GM21381 (cell line): Measurements from ENCODE around the gene GPR68.
"Not testable (repeated sequence)": the region's sequence is repeated elsewhere in the genome, so short reads cannot be mapped to it uniquely, and the experiment has no call there.

ENCODE experiments used
- ATAC-seq: cut with Tn5 transposase; IDR thresholded peaks from one replicate; pipeline ENCODE4 v1.9.1; 2021; ENCODE audit warnings: mild to moderate bottlenecking, moderate library complexity; ENCODE audit not compliant: unreplicated experiment

The GPR68 gene

DNA sequence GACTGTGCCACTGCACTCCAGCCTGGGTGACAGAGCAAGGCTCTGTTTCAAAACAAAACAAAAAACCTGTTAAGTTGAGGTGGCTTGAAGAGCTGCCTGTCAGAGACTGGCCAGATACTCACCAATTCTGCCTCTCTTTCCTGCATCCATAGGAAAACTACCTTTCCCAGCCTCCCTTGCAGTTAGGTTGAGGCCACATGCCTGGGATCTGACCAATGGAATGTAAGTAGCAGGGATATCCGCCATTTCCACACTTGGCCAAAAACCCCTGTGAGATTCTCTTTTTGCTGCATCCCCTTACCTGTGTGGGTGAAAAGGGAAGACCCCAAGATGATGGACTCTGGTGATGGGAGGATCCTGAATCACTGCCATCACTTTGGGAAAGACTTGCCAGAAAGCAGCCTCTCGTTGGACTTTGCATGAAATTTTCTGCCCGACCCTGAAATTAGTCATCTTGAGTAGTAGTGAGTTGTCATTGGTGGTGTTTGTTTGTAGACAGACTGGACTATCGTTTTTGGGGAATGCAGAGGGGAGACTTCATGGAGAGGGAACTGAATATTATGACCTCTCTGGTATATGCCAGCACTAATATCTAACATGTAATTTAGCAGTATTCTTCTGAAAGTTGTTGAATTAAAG, 14.0 kb downstream of the GPR68 start:
- ATAC-seq = no peak

DNA sequence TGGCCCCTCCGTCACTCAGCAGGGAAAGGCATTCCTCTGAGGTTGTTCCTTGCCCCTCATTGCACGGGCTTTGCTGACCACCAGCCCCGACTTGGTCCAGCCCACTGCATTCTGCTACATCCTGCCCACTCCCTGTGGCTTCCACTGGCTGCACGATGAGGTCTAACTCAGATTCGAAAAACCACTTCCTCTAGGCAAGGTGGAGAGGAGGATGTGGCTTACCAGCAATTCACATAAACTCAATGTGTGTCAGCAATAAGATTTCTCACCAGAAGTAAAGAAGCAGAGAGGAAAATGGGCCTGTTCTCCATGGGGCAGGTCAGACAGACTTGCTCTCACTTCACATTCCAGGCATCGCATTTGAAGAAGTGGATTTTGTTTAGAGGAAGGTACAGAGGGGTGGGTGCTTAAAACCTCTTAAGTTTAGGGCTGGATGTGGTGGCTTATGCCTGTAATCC, 14.7 kb downstream of the GPR68 start:
- ATAC-seq = peak; percentile 65

DNA sequence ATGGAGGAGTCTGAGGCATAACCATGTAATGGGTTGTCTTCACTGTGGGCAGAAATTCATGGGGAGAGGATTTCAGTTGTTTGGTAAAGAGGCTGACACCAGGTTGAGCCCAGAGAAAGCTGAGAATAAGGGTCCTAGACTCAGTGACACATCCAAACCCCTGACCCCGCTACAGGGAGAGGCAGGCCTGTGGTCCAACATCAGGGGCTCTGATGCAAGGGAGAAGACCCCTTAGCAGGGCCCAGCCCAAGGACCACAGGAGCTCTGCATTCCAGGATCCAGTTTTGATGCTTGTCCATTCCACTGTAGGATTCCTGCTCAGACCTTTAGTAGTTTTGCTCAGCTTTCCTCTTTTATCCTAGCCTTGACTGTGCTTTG, 15.5 kb downstream of the GPR68 start:
- ATAC-seq = no peak

DNA sequence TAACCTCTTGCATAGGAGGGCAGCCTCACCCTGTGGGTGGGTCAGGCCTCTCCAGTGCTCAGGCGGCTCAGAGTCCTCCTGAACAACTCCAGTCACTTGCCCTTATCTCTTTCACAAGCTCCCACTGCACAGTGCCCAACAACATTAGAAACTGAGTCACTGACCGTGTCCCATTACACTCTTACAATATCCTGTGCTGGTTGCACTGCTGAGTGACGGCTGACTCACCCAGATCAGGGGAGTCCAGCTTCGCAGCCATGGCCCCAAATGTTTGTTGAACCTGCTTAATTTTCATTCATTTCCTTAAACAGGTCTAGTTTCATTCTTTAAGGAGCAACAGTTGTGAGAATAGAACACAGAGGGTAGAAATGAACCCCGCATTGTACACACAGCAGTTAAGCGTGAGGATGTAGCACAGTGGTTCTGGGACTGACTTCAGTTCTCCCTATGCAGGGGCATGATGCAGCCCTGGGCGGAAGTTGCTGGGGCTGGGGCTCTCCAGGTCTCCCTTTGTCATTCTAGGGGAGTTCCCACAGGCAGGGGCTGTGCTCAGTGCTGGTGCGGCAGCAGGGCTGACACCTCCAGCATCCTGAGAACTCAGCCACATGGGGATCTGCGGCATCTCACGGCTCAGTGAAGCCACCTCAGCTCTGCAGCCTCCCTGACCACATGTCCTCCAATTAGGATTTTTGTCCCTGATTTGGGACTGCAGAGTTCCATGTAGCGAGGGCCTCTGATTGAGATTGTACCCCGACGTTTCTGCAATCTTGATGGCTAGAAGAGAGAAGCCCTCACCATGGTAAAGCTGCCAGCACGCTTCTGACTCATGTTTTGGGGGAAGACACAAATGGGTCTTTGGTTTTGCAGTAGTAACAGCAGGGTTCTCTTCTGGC, 16.1 kb downstream of the GPR68 start:
- ATAC-seq = peak; percentile 80

DNA sequence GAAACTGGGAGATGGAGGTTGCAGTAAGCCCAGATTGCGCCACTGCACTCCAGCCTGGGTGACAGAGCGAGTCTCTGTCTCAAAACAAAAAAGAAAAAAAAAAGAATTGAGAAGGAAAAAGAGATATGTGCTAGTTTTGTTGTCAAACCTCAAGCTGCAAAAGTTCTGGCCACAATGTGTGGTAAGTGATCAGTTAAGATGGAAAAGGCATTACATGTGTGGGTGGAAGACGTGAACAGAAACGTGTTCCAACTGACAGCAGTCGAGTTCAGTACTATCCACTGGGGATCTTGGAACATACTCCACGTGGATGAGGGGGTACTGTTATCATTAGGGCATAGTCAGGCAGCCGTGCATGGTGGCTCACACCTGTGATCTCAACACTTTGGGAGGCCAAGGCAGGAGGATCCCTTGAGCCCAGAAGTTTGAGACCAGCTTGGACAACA, 17.3 kb downstream of the GPR68 start:
- no peak for ATAC-seq

DNA sequence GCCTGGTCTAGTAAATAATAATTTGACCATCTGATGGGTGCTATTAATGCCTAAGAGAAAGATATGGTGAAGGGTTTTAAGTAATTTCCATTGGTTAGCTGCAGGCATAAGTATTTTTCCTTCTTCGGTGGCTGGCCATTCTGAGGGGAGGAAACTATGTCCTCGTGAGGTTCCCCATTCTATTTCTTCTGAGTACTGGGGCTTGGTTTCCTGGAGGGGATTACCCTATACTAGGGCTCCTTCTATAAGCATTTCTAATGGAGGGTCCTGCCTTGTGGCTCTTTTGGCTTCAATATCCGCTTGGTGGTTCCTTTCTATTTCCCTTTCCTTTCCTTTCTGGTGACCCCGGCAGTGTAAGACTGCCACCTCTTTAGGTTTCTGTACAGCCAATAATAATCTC, 18.1 kb downstream of the GPR68 start:
- ATAC-seq = not testable (repeated sequence)

DNA sequence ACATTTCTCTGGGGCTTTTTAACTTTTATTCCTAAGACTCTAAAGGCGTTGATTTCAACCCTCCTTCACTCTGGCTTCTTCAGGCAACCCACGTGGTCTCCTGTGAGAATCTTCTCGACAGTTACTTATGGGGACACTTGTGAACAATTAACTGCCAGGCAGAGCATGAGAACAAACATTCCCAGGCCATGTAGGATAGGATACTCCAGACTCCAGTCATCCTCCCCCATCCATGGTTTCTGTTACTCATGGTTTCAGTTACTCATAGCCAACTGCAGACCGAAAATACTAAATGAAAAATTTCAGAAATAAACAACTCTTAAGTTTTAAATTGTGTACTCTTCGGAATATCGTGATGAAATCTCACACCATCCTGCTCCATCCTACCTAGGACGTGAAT, 19.5 kb downstream of the GPR68 start:
- ATAC-seq = no peak

DNA sequence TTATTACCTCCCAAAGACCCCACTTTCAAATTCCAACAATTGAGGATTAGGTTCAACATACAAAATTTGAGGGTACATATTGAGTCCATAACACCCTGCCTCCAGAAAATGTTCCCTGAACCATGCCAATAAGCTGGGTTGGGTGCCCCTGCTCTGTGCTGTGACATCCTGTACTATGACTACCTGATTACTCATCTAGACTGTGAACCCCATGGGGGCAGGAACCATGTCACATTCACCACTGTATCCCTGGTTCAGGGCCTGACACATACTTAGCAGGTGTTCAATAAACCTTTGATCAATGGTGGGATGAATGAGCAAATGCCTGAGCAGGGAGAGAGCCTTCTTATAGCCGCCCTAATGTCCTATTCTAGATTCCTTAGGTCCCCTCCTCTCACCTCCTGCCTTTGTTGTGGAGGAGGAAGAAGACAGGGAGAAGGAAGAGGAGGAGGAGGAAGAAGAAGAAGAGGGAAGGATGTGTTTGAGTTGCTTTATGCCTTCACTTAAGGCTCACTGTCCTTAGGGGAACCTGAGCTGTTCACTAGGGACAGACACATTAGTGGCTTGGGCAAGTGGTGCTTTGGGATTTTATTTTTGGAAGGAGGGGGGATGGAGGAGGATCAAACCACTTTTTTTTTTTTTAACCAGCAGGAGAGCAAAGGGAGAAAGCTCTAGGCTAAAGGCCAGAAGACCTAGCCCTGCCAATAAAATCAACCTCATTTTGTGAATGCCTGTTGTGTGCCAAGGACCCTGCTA, 21.3 kb downstream of the GPR68 start:
- no peak for ATAC-seq

DNA sequence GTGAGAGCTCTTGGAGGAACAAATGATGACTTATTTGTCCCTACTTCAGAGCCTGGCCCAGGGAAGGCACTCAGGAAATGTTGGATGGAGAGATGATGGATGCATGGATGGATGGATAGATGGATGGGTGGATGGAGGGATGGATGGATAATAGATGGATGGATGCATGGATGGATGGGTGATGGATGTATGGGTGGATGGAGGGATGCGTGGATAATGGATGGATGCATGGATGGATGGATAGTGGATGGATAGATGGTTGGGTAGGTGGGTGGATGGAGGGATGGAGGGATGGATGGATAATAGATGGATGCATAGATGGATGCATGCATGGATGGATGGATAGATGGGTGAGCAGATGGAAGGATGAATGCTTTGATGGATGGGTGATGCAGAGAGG, 23.2 kb downstream of the GPR68 start:
- ATAC-seq = no peak

DNA sequence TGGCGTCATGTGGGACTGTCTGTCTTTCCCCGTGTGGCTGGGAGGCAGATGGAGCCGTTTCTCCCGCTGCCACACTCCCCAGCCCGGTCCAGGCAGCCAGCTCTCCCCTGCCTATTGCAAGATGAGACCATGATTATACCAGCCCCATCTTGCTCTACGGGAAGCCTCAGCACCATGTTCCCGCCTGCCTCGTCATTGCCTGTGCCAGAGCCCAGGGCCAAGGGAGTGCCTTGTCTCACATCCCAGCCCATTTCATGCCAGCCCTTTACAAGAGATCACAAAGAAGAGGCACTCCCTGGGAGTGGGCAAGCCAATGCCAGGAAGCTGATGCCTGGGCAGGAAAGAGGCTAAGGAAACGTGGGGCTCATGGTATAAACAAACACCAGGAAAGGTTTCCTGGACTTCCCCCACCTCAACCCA, 23.9 kb downstream of the GPR68 start:
- ATAC-seq = no peak

DNA sequence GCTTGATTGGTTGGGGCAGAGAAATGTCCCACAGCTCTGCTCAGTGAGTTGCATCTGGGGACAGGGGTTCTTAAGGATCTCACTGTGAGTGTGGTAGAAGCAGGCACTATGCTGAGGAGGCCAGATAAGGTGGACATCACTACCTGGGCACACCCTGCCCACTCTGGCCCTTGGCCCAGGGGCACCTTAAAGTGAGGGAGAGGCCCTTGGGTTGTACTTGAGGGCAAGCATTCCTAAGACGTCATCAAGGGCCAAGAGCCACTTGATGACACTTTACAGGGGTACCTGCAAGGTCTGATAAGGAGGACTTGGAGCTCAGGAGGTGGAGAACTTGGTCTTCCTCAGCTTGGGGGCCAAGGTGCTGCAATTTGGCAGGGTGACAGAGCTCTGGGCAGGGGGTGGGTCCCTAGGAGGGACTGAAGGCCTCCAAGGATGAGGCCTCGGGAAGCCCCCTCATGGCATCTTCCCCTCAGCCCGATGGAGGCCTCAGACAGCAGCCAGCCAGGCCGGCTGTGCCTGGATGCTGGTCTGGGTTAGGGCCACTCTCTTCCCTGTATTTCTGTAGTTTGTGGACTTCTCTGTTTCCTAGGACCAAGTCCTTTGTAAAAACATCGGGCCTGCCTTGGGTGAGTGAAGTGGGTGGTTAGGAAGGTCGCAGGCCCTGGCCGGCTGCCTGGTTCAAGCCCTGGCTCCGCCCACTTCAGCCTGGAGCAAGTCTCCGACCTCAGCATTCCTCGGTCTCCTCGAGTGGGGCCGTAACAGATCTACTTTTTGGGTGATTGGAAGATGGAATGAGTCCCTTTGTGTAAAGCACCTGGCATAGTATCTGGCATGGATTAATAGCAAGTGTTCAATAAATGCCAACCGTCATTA, 24.8 kb downstream of the GPR68 start:
- no peak for ATAC-seq

DNA sequence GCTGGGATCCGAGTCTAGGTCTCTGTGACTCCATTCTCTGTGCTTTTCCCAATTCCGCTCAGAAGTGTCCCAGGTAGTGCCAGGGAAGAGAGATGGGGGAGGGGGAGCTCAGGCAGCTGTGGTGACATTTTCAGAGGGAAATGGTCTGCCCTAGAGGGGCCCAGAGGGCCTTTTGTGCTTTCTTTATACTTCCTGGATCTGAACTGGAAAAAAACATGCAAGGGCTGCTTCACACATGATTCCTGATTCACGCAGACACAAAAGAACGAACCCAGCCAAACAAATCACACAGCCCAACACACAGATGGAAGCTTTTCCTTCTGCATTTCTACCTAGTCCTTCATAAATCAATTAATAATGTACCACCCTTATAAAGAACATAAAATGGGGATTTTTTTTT, 26.5 kb downstream of the GPR68 start:
- ATAC-seq = no peak

DNA sequence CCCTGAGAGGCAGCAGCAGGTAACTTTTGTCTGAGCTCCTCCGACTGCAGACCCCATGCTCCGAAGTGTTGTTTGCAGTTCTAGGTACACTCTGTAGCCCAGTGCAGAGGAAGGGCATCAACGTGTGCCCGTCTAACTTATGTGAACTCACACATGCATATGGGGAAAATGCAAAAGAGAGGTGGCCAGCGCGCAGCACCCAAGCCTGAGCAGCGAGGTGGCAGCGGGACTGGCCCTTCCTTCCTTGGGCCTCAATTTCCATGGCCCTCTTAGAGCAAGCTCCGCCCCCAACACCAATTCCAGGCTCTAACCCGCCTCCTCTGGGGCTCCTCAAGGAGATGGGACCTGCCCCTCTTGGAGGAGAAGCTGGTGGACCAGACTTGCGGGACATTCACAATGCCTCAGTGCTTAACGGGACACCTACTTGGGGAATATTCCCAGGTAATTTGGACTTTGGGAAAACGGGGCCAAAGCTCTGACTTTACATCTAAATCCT, 27.7 kb downstream of the GPR68 start:
- no peak for ATAC-seq

DNA sequence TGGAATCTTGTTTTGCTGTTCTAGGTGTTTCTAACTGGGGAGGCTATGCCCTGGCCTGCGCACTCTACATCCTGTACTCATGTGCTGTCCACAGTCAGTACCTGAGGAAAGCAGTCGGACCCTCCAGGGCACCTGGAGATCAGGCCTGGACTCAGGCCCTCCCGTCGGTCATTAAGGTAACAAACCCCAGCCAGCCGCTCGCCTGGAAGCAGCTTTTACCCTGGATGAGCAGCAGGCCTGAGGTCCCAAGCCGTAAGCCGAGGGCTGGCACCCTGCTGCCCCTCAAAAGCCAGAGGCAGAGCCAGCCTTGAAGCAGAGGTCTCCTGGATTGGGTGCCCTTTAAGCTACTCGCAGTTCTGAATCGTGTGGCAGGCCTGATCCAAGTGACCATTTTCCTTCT, 29.1 kb downstream of the GPR68 start:
- no peak for ATAC-seq

DNA sequence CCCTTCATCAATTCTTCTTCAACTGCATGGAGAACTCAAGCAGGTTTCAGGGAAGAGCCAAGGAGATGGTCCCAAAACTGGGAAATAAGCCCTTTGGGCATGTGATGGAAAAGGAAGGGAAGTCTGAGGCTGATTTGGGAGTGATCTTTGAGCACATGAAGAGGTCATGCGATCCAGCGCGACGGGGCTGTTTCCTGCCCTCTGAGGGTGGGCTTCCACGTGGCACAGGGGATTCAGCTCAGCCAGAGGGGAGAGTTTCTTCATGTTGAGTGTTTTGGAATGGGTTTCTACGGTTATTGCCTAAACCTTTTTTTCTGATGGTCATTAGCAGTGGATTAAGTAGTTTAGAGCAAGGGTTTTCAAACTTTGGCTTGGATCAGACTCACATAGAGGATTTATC, 30.2 kb downstream of the GPR68 start:
- ATAC-seq = no peak

DNA sequence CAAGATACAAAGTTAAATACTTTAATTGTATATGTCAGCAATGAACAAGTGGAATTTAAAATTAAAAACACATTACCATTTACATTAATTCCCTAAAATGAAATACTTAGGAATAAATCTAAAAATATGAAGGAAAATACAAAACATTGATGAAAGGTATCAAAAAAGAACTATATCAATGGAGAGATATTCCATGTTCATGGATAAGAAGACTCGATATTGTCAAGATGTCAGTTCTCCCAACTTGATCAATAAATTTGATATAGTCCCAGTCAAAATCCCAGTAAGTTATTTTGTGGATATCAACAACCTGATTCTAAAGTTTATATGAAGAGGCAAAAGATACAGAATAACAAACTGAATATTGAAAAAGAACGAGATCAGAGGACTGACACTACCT, 33.5 kb downstream of the GPR68 start:
- no peak for ATAC-seq

DNA sequence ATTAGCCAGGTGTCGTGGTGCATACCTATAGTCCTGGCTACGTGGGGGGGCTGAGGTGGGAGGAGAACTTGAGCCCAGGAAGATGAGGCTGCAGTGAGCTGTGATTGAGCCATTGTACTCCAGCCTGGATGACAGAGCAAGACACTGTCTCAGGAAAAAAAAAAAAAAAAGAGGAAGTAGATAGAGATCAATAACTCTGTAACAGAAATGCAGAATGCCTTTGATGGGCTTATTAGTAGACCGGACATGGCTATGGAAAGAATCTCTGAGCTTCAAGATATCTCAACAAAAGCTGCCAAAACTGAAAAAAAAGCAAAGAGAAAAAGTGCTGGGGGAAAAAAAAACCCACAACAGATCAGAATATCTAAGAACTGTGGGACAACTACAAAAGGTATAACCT, 37.5 kb downstream of the GPR68 start:
- no peak for ATAC-seq

DNA sequence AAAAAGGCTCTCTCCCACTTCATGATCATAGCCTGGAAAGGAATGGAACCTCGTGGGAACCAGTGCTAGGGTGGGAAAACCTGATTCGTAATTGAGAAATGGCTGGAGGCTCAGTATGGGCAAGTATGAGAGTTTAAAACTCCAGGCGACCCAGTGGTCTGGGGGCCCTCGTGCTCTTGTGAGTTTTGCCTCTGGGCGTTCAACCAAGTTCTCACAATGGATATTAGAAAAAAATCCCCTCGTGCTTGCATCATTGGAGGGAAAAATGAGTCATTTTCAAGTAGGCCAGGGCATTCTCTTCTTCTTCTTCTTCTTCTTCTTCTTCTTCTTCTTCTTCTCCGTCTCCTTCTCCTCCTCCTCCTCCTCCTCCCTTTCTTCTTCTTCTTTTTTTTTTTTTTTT, 39.0 kb downstream of the GPR68 start:
- ATAC-seq = no peak

DNA sequence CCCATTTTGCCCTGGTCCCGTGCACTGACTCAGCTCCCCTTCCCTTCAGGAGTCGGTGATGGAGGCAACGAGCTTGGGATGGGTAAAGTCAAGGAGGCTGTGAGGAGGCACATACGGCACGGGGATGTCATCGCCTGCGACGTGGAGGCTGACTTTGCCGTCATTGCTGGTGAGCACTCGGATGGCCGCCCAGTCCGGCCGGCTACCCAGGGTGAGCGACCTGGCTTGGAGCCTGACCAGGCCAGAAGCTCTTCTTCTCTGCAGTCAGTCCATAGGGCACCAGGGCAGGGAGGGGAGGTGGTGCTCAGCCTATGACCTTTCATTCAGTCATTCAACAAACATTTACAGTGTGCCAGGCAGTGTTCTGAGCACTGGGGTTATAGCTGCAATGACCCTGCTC, 39.8 kb downstream of the GPR68 start:
- no peak for ATAC-seq

DNA sequence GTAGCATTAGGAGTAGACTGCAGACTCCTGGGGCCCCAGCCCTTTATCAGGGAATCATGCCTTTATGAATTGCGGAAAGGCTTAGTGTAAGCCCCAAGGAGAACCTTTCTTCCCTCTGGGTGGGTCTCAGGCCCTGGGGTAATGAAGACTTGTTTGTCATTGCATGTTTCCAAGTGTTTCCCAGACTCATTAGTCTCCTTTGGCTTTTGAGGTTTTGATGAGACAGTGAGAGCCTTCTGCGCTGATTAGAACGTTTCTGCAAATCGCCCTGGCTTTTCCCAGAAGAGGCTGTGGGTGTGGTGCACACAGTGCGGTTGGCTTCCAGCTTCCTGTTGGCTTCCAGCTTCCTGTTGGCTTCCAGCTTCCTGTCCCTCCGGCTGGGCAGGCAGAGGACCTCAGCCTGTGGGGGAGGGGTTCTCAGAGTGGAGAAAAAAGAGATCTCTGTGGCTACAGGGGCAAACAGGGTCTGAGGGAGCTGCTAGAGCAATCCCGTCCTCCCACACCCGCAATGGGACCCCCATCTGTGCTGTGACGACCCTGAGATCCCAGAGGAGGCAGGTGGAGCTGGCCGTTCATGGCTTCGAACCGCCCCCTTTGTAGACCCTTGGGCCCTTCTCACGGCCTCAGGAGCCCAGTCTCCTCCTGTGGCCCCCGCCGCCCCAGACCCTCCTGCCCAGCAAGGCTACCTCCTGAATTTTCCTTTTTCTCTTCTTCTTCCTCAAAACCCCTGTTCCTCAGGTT, 42.1 kb downstream of the GPR68 start:
- no peak for ATAC-seq
